ENCODE data around the gene PRR23E.

Gene PRR23E

GRCh38 chr3:127209840-127210653 is 17.1 kb downstream of the PRR23E start:
- no peak for FAIRE-seq

- FAIRE-seq: no peak
These were observed 17.7 kb downstream of the PRR23E start for GRCh38 chr3:127210654-127210943.

GRCh38 chr3:127211118-127212060 is 18.5 kb downstream of the PRR23E start:
- FAIRE-seq: no peak

DNA sequence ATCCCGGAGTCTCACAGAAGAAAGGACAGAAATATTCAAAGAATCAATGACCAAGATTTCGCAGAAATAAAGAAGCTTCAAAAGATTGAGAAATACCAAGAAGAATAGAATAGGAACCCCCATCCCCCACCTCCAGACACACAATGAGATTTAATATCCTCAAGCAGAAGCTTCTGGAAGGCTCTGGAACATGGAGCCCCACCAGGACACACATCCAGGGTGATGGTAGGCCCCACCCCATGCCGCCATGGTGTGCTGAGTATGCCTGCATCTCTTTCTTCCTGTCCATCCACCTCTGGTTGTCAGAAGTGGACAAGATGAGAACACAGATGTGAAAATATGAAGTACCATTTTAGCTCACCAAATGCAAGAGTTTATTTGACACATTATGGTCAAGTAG is 19.3 kb downstream of the PRR23E start:
- no peak for FAIRE-seq

GRCh38 chr3:127212711-127213110 is 19.8 kb downstream of the PRR23E start:
- no peak for FAIRE-seq

- FAIRE-seq: no peak
These were observed 20.5 kb downstream of the PRR23E start for GRCh38 chr3:127213381-127213918.

DNA sequence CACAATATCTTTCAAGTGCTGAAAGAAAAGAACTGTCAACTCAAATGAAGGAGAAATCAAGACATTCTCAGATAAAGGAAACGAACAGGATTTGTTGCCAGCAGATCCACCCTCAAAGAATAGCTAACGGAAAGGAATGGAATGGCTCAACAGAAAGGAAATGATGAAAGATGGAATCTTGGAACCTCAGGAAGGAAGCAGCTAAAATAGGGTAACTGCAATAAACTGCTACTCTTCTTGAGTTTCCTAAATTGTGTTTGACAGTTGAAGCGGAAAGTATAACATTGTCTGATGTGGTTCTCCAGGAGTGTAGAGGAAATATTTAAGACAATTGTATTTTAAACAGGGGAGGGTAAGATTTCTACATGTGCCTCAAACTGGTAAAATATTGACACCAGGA is 22.0 kb downstream of the PRR23E start:
- no peak for FAIRE-seq

DNA sequence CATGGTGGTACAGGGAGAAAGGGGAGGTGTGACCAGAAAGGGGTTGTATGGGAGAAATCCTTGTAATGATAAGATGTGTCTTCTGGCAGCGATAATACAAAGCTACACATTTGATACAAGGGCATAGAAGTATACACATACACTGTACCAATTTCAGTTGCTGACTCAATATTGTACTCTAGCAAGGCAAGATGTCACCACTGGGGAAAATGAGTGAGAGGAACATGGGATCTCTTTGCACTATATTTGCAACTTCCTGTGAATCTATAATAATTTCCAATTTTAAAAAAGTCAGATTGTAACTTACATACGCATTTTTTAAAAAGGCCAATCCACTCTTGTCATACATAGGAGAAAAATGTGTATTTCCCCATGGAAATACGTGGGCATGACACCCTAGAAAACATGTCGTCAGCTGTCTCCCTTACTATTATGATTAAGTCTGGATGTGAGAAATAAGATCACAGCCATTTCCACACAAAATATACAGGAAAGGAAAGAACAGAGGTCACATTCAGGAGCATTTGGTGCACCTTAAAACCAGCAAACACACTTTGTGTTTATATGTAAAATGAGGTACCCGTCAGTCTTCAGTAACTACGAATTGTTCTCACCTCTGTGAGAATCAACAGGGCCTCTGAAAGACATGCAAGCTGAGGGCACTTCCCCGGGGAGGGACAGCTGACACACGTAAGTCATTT is 22.9 kb downstream of the PRR23E start:
- FAIRE-seq: no peak

- no peak for FAIRE-seq
These were observed 23.7 kb downstream of the PRR23E start for GRCh38 chr3:127216415-127217261.

GRCh38 chr3:127217596-127218453 is 24.9 kb downstream of the PRR23E start:
- FAIRE-seq: no peak

GRCh38 chr3:127218454-127218922 is 25.6 kb downstream of the PRR23E start:
- FAIRE-seq: no peak

GRCh38 chr3:127220497-127220896 is 27.6 kb downstream of the PRR23E start:
- no peak for FAIRE-seq

DNA sequence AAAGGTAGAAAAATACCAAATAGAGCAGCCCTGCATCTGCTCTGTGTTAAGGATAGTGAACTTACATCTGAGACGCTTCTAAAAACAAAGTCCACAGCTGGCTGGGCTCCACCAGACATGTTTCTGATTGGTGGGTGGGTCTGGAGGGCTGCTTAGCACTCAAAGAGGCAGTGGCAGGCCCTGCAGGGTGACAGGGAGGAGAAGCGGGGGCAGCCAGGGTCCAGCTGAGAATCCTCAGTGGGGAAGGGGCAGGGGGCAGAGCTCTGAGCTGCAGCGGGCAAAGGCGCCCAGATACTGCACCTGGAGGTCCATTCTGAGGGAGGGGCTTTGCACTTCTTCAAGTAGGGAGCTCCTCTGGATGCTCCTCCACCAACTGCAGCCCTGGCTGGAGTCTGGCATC is 28.1 kb downstream of the PRR23E start:
- FAIRE-seq: no peak

GRCh38 chr3:127221446-127222035 is 28.6 kb downstream of the PRR23E start:
- no peak for FAIRE-seq

- FAIRE-seq: no peak
These were observed 29.2 kb downstream of the PRR23E start for GRCh38 chr3:127222163-127222562.

DNA sequence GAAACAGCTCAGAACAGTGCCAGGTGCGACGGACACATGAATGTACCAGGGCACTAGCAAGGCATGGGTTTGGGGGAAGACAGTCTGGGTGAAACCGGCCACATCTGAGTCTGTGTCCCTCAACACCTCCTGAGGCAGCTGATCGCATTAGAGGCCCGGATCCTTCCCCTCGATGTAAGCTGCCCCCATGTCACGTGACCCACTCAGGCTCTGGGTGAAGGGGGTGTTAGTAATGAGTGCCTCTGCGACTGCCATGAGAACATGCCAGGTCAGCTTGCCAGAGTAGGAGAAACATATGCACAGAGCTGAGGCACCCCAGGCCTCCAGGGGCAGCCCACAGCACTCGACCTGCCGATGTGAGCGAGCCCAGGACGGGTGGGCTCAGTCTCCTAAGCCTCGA is 29.7 kb downstream of the PRR23E start:
- FAIRE-seq: no peak

- FAIRE-seq: no peak
These were observed 31.2 kb downstream of the PRR23E start for GRCh38 chr3:127224118-127224517.

DNA sequence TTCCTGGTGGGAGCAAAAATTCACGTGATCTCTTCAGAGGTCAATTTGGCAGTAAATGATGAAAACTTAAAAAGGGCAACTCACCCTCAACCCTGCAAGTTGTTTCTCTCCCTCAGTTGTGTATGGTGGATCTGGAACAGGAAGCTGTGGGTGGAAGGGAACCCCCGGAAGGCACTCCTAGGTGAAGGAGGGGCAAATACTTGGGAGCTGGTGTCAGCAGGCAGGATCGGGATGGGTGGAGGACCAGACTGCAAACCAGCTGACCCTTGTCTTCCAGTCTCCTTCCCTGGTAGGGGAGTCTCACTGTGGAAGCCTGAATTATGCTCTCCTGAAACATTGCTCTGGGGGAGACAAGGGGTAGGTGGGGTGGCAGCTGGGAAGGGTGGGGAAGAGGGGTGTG is 33.5 kb downstream of the PRR23E start:
- FAIRE-seq: no peak

GRCh38 chr3:127226946-127227842 is 34.3 kb downstream of the PRR23E start:
- no peak for FAIRE-seq
